ENCODE results near the gene IL23A. TPM values are rescaled to one million over a fixed set of nuclear protein-coding genes. Genes with fewer than 3 reads are reported as not detected.
A peak's percentile ranks its signal among the peaks of the same experiment; 100 is the strongest.
"Not testable (repeated sequence)": the region's sequence is repeated elsewhere in the genome, so short reads cannot be mapped to it uniquely, and the experiment has no call there.

IL23A gene
- total RNA-seq, 1 donor from 2014 or later, result not detected

DNA sequence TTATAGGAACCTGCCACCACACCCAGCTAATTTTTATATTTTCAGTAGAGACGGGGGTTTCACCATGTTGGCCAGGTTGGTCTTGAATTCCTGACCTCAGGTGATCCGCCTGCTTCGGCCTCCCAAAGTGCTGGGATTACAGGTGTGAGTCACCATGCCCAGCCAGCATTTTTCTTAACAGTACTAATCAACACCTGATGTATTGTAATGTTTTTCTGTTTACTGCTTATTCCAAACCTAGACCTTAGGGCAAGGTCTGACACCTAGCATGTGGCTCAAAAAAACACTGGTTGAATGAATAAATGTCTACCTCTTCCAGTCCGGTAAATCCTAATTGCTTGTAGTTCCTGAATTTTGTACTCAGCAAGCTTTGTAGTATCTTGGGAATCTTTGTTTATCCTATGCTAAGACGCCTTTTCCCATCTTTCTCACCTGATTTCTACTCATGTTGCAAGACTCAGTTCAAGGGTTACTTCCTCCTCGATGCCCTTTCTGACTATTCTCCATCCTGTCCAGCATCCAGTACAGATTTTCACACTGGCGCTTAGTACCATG lies 7.7 kb upstream of the IL23A start:
- peaks cover 11% of the 10 kb centered on the region for H3K36me3 ChIP-seq (ENCODE audit: control insufficient read depth, insufficient read depth, low read length)

DNA sequence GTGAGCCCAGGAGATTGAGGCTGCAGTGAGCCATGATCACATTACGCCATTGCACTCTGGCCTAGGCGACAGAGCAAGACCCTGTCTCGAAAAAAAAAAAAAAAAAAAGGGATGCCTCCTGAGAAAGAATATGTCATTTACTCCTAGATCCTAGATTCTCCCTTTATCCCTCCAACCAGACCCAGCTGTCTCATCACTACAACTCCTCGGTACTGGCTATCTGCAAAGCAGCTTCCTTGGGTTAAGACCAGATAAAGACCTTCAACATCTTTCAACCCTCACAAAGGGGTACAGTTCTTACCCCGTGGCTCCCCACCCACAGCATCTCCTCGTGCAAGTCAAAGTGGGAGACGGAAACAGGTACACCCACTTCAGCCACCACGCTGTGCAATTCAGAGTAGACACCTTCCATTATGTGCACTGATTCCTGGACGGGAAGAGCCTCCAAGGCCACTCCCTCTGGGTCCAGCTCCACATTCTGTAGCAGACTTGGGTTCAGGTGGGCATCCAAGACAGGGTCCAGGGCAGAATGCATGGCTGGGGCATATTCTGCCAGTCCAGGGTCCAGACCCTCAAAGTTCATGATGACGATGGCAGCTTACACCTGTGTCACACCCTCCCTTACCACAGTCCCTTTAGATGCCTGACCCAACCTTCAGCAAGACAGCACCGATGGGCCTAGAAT lies 6.0 kb upstream of the IL23A start:
- DNase-seq (ENCODE audit: low read depth) (no peak), FAIRE-seq (no peak)
- Histone ChIP-seq H3K4me3 (ENCODE audit: low read depth, low read length) (peak overlapping the region; percentile 45), H3K36me3 (ENCODE audit: control insufficient read depth, insufficient read depth, low read length) (peaks cover 4% of the 10 kb centered on the region), H3K27me3 (ENCODE audit: control insufficient read depth, insufficient read depth, low read length) (no peaks in the 10 kb centered on the region)
- TF ChIP-seq, protein P1, sequence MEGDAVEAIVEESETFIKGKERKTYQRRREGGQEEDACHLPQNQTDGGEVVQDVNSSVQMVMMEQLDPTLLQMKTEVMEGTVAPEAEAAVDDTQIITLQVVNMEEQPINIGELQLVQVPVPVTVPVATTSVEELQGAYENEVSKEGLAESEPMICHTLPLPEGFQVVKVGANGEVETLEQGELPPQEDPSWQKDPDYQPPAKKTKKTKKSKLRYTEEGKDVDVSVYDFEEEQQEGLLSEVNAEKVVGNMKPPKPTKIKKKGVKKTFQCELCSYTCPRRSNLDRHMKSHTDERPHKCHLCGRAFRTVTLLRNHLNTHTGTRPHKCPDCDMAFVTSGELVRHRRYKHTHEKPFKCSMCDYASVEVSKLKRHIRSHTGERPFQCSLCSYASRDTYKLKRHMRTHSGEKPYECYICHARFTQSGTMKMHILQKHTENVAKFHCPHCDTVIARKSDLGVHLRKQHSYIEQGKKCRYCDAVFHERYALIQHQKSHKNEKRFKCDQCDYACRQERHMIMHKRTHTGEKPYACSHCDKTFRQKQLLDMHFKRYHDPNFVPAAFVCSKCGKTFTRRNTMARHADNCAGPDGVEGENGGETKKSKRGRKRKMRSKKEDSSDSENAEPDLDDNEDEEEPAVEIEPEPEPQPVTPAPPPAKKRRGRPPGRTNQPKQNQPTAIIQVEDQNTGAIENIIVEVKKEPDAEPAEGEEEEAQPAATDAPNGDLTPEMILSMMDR (IDR thresholded peaks at IDR 0.05; ENCODE audit: insufficient read depth, low read length, severe bottlenecking), result no peak

More for the DNA sequence above, 7.7 kb upstream of the IL23A start:
- Histone ChIP-seq H3K27me3 (ENCODE audit: control insufficient read depth, insufficient read depth, low read length) (no peaks in the 10 kb centered on the region), H3K4me3 (ENCODE audit: low read depth, low read length) (no peak overlapping the region)
- FAIRE-seq, result no peak
- TF ChIP-seq, protein P1 (IDR thresholded peaks at IDR 0.05; ENCODE audit: insufficient read depth, low read length, severe bottlenecking), result no peak
- peak; percentile 53 for DNase-seq (ENCODE audit: low read depth)

DNA sequence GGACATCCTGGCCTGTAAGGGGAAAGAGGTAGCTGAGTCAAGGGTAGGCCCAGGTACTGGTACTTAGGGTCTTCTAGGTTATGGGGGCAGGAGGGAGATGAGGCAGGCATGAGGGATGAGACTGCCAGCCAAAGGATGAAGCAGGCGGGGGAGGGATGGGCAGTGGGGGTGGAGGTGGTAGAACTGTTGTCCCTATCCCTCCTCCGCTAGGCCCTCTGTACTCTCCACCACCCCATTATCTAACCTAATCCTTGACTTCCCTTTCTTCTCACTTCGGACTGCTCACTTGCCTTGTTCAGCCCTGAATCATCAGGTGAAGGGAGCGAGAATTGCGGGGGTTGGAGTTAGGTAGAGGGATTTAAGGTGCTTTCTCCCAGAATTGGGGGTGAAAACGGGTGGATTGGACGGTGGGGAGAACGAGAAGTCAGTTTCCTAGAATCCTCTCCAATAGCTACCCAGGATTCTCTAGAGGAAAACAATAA lies 5.4 kb upstream of the IL23A start:
- Histone ChIP-seq H3K4me3 (ENCODE audit: low read depth, low read length) (peak overlapping the region; percentile 45), H3K27me3 (ENCODE audit: control insufficient read depth, insufficient read depth, low read length) (no peaks in the 10 kb centered on the region), H3K36me3 (ENCODE audit: control insufficient read depth, insufficient read depth, low read length) (no peaks in the 10 kb centered on the region)
- DNase-seq (ENCODE audit: low read depth) (peak; percentile 73), FAIRE-seq (no peak)
- TF ChIP-seq, protein P1 (IDR thresholded peaks at IDR 0.05; ENCODE audit: insufficient read depth, low read length, severe bottlenecking), result no peak

DNA sequence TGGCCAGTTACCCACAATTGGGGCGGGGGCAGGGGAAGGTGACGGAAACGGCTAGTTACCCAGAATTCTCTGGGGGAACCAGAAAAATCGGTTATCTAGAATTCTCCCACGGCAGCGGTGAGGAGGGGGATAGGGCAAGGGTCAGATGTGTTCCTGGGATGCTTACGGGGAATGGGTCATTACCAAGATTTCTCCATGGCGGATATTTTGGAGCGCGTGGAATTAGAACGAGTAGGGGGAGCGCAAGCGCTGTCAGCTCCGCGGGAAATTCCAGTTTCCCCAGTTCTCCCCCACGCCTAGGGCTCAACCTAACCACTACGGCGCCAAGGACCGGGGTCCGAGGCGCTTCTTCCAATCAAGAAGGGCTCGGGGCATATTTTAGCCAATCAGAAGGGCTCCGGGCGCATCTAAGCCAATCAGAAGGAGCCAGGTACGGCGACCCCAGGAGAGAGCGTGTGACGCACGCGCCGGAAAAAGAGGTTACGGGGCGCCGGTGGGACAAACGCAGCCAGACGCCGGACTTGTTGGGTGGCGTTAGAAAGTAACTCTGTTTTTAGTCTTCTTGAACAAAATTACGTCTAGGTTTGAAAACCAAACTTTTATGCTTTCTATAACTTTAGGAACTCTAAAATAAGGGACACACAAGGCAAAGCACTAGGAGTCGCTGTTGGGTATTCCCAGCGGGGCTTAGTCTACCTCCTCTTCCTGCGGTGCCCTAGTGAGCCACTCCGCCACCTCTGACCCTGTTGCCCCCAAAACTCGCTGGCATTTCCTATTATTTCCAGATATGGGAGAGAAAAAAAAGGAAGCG lies 4.8 kb upstream of the IL23A start, which contains the start of gene PAN2:
PAN2 (minus strand) TSS at position 322 of the 811 bp plus-strand sequence. CDS start 906 bp downstream, outside the sequence.
- no peaks in the 10 kb centered on the region for H3K27me3 ChIP-seq (ENCODE audit: control insufficient read depth, insufficient read depth, low read length)
- peak within 1 kb of the TSS; percentile 45 for H3K4me3 ChIP-seq (ENCODE audit: low read depth, low read length)
- H3K36me3 ChIP-seq (ENCODE audit: control insufficient read depth, insufficient read depth, low read length), result no peaks in the 10 kb centered on the region
- FAIRE-seq (no peak), DNase-seq (ENCODE audit: low read depth) (peak; percentile 93)
- TF ChIP-seq, protein P1 (IDR thresholded peaks at IDR 0.05; ENCODE audit: insufficient read depth, low read length, severe bottlenecking), result peak; percentile 80

DNA sequence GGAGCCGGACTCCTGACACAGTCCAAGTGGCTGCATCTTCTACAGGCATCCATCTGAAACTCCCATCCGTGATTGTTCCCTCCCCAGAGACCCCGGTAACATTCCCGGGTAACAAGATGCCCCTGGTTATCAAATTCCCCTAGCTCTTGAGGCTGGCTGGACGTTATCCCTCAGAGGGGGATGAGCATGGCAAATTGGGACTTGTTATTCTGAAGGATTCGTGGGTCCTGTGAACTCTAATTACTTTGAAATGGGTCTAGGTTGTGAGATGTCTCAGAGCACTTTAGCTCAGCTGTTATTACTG lies 4.2 kb upstream of the IL23A start:
- Histone ChIP-seq H3K4me3 (ENCODE audit: low read depth, low read length) (peak overlapping the region; percentile 45), H3K36me3 (ENCODE audit: control insufficient read depth, insufficient read depth, low read length) (no peaks in the 10 kb centered on the region), H3K27me3 (ENCODE audit: control insufficient read depth, insufficient read depth, low read length) (no peaks in the 10 kb centered on the region)
- TF ChIP-seq, protein P1 (IDR thresholded peaks at IDR 0.05; ENCODE audit: insufficient read depth, low read length, severe bottlenecking), result no peak
- DNase-seq (ENCODE audit: low read depth) (no peak), FAIRE-seq (no peak)

DNA sequence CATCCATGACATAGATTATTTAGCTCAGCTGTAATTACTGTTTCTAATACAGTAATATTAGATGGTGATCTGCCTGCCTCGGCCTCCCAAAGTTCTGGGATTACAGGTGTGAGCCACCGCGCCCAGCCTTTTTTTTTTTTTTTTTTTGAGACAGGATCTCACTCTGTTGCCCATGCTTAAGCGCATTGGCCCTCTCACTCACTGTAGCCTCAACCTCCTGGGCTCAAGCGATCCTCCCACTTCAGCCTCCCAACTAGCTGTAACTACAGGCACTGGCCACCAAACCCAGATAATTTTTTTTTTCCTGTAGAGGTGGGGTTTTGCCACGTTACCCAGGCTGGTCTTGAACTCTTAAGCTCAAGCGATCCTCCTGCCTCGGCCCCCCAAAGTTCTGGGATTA lies 3.2 kb upstream of the IL23A start:
- H3K36me3 ChIP-seq (ENCODE audit: control insufficient read depth, insufficient read depth, low read length); H3K4me3 ChIP-seq (ENCODE audit: low read depth, low read length); H3K27me3 ChIP-seq (ENCODE audit: control insufficient read depth, insufficient read depth, low read length); DNase-seq (ENCODE audit: low read depth); FAIRE-seq: not testable (repeated sequence)
